CD14-positive monocyte (primary cell): ENCODE data around the gene UFL1. TPM values are rescaled to one million over a fixed set of nuclear protein-coding genes. Genes with fewer than 3 reads are reported as not detected.

Source experiments
- DNase-seq, 3 donors: peaks; one replicate each; pipeline ENCODE4 v3.0.0-alpha.2; 2011 to 2022
- H2AFZ ChIP-seq: 2 replicates; pipeline ENCODE4 v1.6.0; 2012; ENCODE audit warnings: mild to moderate bottlenecking, low read depth, low read length, inconsistent platforms; ENCODE audit not compliant: insufficient read depth, poor library complexity, severe bottlenecking
- H3K27ac ChIP-seq, 2 donors: 1 replicate in 1 of 2; 2 replicates in 1 of 2; pipeline ENCODE4 v1.5.1; 2012 to 2013; ENCODE audit warnings: low read length in 2 of 2, control low read depth in 1 of 2, inconsistent platforms in 1 of 2, low read depth in 1 of 2, mild to moderate bottlenecking in 1 of 2
- H3K27me3 ChIP-seq, 2 donors: one replicate each; pipeline versions ENCODE4 v1.6.0 to v1.6.1; 2011 to 2013; ENCODE audit warnings: low read length in 2 of 2; ENCODE audit not compliant: control insufficient read depth in 2 of 2, insufficient read depth in 2 of 2
- H3K36me3 ChIP-seq, 2 donors: replicated peaks in 1 of 2; 1 replicate in 1 of 2; 2 replicates in 1 of 2; pipeline versions ENCODE4 v1.5.1 to v1.6.1; 2012 to 2013; ENCODE audit warnings: low read length in 2 of 2, control low read depth in 1 of 2, inconsistent platforms in 1 of 2, mild to moderate bottlenecking in 1 of 2; ENCODE audit not compliant: insufficient read depth in 2 of 2, control insufficient read depth in 1 of 2
- H3K4me1 ChIP-seq, 2 donors: 1 replicate in 1 of 2; 2 replicates in 1 of 2; pipeline versions ENCODE4 v1.5.1 to v1.6.1; 2012 to 2013; ENCODE audit warnings: low read length in 2 of 2, control low read depth in 1 of 2, inconsistent platforms in 1 of 2, mild to moderate bottlenecking in 1 of 2, moderate library complexity in 1 of 2; ENCODE audit not compliant: insufficient read depth in 2 of 2, control insufficient read depth in 1 of 2
- H3K4me2 ChIP-seq: replicated peaks from 2 replicates; pipeline ENCODE3; 2012; ENCODE audit warnings: low read length, moderate library complexity, mild to moderate bottlenecking; ENCODE audit not compliant: poor library complexity, severe bottlenecking; ENCODE audit errors: extremely low read depth
- H3K4me3 ChIP-seq, 3 experiments: fragments of 200-600 bp in 1 of 3; sonication (generic) in 1 of 3; replicated peaks in 1 of 3; 1 replicate in 2 of 3; 2 replicates in 1 of 3; pipeline ENCODE4 v1.5.1; 2011 to 2013; ENCODE audit warnings: low read length in 3 of 3, mild to moderate bottlenecking in 3 of 3, control low read depth in 2 of 3, low read depth in 2 of 3, inconsistent platforms in 1 of 3, moderate library complexity in 1 of 3
- H3K79me2 ChIP-seq: 2 replicates; pipeline ENCODE4 v1.6.0; 2012; ENCODE audit warnings: mild to moderate bottlenecking, control low read depth, inconsistent platforms, low read length, moderate library complexity; ENCODE audit not compliant: insufficient read depth
- H3K9ac ChIP-seq: 2 replicates; pipeline ENCODE4 v1.6.0; 2017; ENCODE audit warnings: low read length, mild to moderate bottlenecking; ENCODE audit not compliant: insufficient read depth, poor library complexity, severe bottlenecking
- H3K9me3 ChIP-seq, 2 donors: replicated peaks in 1 of 2; 1 replicate in 1 of 2; 2 replicates in 1 of 2; pipeline versions ENCODE4 v1.5.1 to v1.6.1; 2012 to 2013; ENCODE audit warnings: low read length in 2 of 2, control low read depth in 1 of 2; ENCODE audit not compliant: control insufficient read depth in 1 of 2, insufficient read depth in 1 of 2
- H4K20me1 ChIP-seq: 2 replicates; pipeline ENCODE4 v1.6.0; 2012; ENCODE audit warnings: mild to moderate bottlenecking, low read length, control low read depth, moderate library complexity; ENCODE audit not compliant: insufficient read depth
- H3K27ac Mint-ChIP-seq, 7 donors: one replicate each; pipeline ENCODE4 v1.8.0; 2020; ENCODE audit warnings: mild to moderate bottlenecking in 7 of 7, mixed read lengths in 7 of 7, moderate library complexity in 6 of 7, inconsistent platforms in 2 of 7
- H3K27me3 Mint-ChIP-seq, 3 donors: one replicate each; pipeline ENCODE4 v1.8.0; 2021 to 2022; ENCODE audit warnings: low read depth in 3 of 3, mild to moderate bottlenecking in 3 of 3, mixed read lengths in 3 of 3, moderate library complexity in 3 of 3, inconsistent platforms in 1 of 3
- H3K36me3 Mint-ChIP-seq, 2 donors: one replicate each; pipeline ENCODE4 v1.8.0; 2020; ENCODE audit warnings: mixed read lengths in 2 of 2, inconsistent platforms in 1 of 2, mild to moderate bottlenecking in 1 of 2
- H3K4me1 Mint-ChIP-seq: one replicate; pipeline ENCODE4 v1.8.0; 2020; ENCODE audit warnings: mild to moderate bottlenecking, mixed read lengths
- H3K4me3 Mint-ChIP-seq, 2 donors: one replicate each; pipeline ENCODE4 v1.8.0; 2020; ENCODE audit warnings: mild to moderate bottlenecking in 2 of 2, mixed read lengths in 2 of 2, moderate library complexity in 1 of 2
- H3K9me3 Mint-ChIP-seq, 7 donors: one replicate each; pipeline ENCODE4 v1.8.0; 2020 to 2022; ENCODE audit warnings: mixed read lengths in 7 of 7, mild to moderate bottlenecking in 6 of 7, moderate library complexity in 6 of 7, inconsistent platforms in 2 of 7
- WGBS: methylation state at CpG from one replicate; pipeline ENCODE4 v1.1.5; 2013; ENCODE audit warnings: missing lambda C conversion rate; ENCODE audit not compliant: insufficient coverage; 5-methylcytosine and 5-hydroxymethylcytosine counted together
- intact Hi-C, 2 donors: fragments of 100-400 bp; cut with micrococcal nuclease; formaldehyde crosslinking; loops; one replicate each; pipeline versions ENCODE4 v1.15.0 to v1.15.1; 2023
- polyA plus RNA-seq, 3 donors: library from polyadenylated mRNA; depleted of rRNA in 1 of 3; unstranded in 2 of 3; stranded (reverse) in 1 of 3; fragments of 300-500 nt in 2 of 3; fragments of >200 nt in 1 of 3; fragmentation: Illumina TruSeq in 2 of 3; gene quantifications; 1 replicate in 2 of 3; 2 replicates in 1 of 3; pipeline ENCODE4 v1.2.3, GENCODE V29; 2012 to 2021
- TF ChIP-seq, protein P1 (sequence below): fragments of 200-600 bp; IDR thresholded peaks from one replicate; pipeline ENCODE4 v1.8.0; 2022; ENCODE audit warnings: antibody characterized with exemption, mild to moderate bottlenecking

UFL1 gene
- polyA plus RNA-seq, 3 donors, result 5.4 to 16.3 (median 12.6) TPM

DNA sequence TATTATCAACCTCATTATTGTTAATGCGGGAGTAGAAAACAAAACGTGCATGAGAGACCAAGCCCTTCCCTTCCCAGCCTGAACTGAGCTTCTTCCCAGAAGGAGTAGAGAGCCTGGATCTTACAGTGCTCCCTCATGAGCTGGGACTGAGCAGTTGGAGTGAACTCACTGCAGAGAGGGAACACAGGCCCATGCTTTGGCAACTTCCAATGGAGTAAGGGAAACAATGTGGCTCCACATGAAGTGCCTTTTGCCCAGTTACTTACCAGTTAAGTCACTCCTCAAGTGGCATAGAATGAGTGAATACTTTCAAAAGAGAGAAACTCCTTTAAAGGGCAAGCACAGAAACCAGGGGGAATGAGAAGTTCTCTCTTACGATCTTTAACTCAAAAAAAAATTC, 53.8 kb downstream of the UFL1 start:
- Histone ChIP-seq H3K27me3 (no peaks in the 10 kb centered on the region), H3K4me1 (no peaks in the 10 kb centered on the region), H3K4me3 (no peak overlapping the region), H3K9me3 (peaks cover 12 to 13% of the 10 kb centered on the region in 2 donors), H3K27ac (no peak overlapping the region), H3K36me3 (no peaks in the 10 kb centered on the region), H4K20me1 (no peaks in the 10 kb centered on the region), H3K79me2 (no peaks in the 10 kb centered on the region), H3K9ac (no peak overlapping the region), H3K4me2 (no peak overlapping the region), H2AFZ (no peak overlapping the region)
- H3K4me1 Mint-ChIP-seq, result no peaks in the 10 kb centered on the region
- intact Hi-C loops, result no loop called here
- no peak overlapping the region for H3K4me3 Mint-ChIP-seq
- no peak overlapping the region for H3K27ac Mint-ChIP-seq
- H3K36me3 Mint-ChIP-seq, result no peaks in the 10 kb centered on the region
- WGBS, result 100% methylated on average over 1 of the region's 3 CpGs
- H3K27me3 Mint-ChIP-seq, result peaks cover 0 to 2% (median 0%) of the 10 kb centered on the region in 3 donors
- TF ChIP-seq, protein P1, sequence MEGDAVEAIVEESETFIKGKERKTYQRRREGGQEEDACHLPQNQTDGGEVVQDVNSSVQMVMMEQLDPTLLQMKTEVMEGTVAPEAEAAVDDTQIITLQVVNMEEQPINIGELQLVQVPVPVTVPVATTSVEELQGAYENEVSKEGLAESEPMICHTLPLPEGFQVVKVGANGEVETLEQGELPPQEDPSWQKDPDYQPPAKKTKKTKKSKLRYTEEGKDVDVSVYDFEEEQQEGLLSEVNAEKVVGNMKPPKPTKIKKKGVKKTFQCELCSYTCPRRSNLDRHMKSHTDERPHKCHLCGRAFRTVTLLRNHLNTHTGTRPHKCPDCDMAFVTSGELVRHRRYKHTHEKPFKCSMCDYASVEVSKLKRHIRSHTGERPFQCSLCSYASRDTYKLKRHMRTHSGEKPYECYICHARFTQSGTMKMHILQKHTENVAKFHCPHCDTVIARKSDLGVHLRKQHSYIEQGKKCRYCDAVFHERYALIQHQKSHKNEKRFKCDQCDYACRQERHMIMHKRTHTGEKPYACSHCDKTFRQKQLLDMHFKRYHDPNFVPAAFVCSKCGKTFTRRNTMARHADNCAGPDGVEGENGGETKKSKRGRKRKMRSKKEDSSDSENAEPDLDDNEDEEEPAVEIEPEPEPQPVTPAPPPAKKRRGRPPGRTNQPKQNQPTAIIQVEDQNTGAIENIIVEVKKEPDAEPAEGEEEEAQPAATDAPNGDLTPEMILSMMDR, result no peak
- DNase-seq, result no peak
- peaks cover 10 to 16% (median 13%) of the 10 kb centered on the region in 7 donors for H3K9me3 Mint-ChIP-seq

DNA sequence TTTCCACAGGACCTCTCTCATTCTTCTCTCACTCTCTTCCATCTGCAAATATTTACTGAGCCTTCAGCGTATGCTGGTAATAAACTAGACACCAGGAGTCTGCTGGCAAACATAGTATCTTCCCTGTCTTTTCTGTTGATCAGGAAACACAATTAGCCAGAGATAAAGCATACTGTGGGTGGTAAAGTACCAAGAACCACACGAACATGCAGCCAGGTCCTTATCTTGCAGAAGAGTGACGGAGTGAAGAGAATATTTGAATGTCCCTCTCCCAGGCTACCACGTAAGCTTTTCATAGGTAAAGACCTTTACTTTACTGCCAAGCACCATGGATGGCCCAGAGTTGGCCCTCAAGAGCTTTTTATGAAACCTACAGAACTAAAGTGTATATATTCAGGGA, 54.6 kb downstream of the UFL1 start:
- DNase-seq, result no peak
- Mint-ChIP-seq H3K4me3 (no peak overlapping the region), H3K4me1 (no peaks in the 10 kb centered on the region), H3K36me3 (no peaks in the 10 kb centered on the region), H3K9me3 (peaks cover 6 to 11% (median 8%) of the 10 kb centered on the region in 7 donors), H3K27me3 (peaks cover 0 to 2% (median 0%) of the 10 kb centered on the region in 3 donors), H3K27ac (no peak overlapping the region)
- TF ChIP-seq, protein P1, result no peak
- H2AFZ ChIP-seq, result no peak overlapping the region
- no peaks in the 10 kb centered on the region for H3K36me3 ChIP-seq
- no peaks in the 10 kb centered on the region for H3K4me1 ChIP-seq
- no peak overlapping the region for H3K27ac ChIP-seq
- 100% methylated on average over 1 of the region's 4 CpGs for WGBS
- H3K4me2 ChIP-seq, result no peak overlapping the region
- peaks cover 10 to 11% of the 10 kb centered on the region in 2 donors for H3K9me3 ChIP-seq
- no peaks in the 10 kb centered on the region for H4K20me1 ChIP-seq
- no peak overlapping the region for H3K4me3 ChIP-seq
- no peaks in the 10 kb centered on the region for H3K27me3 ChIP-seq
- intact Hi-C loops, result no loop called here
- H3K9ac ChIP-seq, result no peak overlapping the region
- H3K79me2 ChIP-seq, result no peaks in the 10 kb centered on the region
